GM10248 (cell line): ENCODE measurements around the gene PYGM.

ENCODE experiments used
- CTCF ChIA-PET: fragments of 300-600 bp; sonication (Branson Sonifier 250); formaldehyde crosslinking; extraction: SDS; loops from one replicate; lab custom pipeline; 2021; ENCODE audit warnings: antibody characterized with exemption; lab: Yijun Ruan, JAX
- POLR2A ChIA-PET: fragments of 350-650 bp; sonication (Branson Sonifier 250); formaldehyde crosslinking; extraction: SDS; loops from one replicate; lab custom pipeline; 2020; ENCODE audit warnings: antibody characterized with exemption; lab: Yijun Ruan, JAX
- DNase-seq: peaks from one replicate; pipeline ENCODE4 v3.0.0; 2012; ENCODE audit errors: extremely low spot score
- TF ChIP-seq, protein P1 (sequence below): IDR thresholded peaks from 2 replicates; pipeline ENCODE4 v1.5.1; 2012; ENCODE audit warnings: mild to moderate bottlenecking, low read depth; ENCODE audit errors: extremely low read depth, missing control alignments, control extremely low read depth

PYGM gene

DNA sequence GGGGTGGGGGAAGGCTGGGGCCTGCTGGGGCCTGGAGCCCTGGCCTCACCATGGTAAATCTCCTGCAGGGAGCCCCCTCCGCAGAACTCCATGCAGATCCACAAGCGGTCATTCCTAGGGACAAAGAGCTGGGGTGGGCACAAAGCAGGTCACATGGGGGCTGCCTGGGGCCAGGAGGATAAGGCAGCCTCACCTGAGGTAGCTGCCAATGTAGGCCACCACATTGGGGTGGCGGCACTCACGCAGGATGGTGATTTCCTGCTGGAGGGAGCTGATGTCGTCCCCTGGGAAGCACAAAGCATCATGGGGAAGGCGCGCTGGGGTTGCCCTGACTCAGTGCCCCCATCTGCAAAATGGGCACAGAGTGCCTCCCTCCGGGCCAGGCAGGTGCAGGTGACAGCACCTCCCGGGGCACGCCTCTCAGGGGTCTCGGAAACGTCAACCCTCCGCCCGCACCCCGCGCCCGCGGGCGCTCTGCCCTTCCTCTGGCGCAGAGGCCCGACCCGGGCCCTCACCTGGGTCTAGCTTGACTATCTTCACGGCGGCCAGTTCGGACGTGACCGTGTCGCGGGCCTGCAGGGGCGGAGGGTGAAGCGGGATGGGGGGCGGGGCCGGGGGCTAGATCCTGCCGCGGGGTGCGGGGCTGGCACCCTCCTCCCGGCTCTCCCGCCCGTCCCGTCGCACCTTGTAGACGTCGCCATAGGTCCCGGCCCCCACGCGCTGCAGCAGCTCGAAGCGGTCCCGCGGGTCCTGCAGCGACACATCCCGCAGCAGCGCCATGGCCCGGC lies 42.8 kb upstream of the PYGM start:
- POLR2A ChIA-PET = interaction anchor here (0.6 to 0.9 kb wide), 3 partner anchors 63 to 71 kb away, joined by 3 to 8 read pairs (median 4); no protein-coding TSS in a partner anchor

GRCh38 chr11:64801561-64802369 lies 42.0 kb upstream of the PYGM start:
- ChIA-PET CTCF (interaction anchor here (0.7 to 8.5 kb wide), 8 partner anchors 8 to 528 kb away, joined by 3 to 49 read pairs (median 3); partner anchors contain the start of gene ARL2), POLR2A (no interaction called here)
- DNase-seq = no peak
- TF ChIP-seq, protein P1, sequence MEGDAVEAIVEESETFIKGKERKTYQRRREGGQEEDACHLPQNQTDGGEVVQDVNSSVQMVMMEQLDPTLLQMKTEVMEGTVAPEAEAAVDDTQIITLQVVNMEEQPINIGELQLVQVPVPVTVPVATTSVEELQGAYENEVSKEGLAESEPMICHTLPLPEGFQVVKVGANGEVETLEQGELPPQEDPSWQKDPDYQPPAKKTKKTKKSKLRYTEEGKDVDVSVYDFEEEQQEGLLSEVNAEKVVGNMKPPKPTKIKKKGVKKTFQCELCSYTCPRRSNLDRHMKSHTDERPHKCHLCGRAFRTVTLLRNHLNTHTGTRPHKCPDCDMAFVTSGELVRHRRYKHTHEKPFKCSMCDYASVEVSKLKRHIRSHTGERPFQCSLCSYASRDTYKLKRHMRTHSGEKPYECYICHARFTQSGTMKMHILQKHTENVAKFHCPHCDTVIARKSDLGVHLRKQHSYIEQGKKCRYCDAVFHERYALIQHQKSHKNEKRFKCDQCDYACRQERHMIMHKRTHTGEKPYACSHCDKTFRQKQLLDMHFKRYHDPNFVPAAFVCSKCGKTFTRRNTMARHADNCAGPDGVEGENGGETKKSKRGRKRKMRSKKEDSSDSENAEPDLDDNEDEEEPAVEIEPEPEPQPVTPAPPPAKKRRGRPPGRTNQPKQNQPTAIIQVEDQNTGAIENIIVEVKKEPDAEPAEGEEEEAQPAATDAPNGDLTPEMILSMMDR = no peak

More for the DNA sequence above, 42.8 kb upstream of the PYGM start:
- CTCF ChIA-PET = interaction anchor here (0.9 to 8.5 kb wide), 6 partner anchors 9 to 527 kb away, joined by 3 to 49 read pairs (median 4); partner anchors contain the start of gene ARL2
- TF ChIP-seq, protein P1 = no peak
- peak; percentile 45 for DNase-seq

GRCh38 chr11:64801158-64801464 lies 41.3 kb upstream of the PYGM start:
- ChIA-PET CTCF (interaction anchor here (1.1 to 8.5 kb wide), 5 partner anchors 10 to 47 kb away, joined by 3 to 49 read pairs (median 4); no protein-coding TSS in a partner anchor), POLR2A (no interaction called here)
- DNase-seq = no peak
- TF ChIP-seq, protein P1 = no peak

- ChIA-PET CTCF (interaction anchor here (1.1 to 8.5 kb wide), 6 partner anchors 9 to 214 kb away, joined by 3 to 49 read pairs (median 4); partner anchors contain the start of gene ARL2), POLR2A (interaction anchor here (0.5 kb wide), 1 partner anchor 16 kb away, joined by 6 read pairs; no protein-coding TSS in a partner anchor)
- no peak for DNase-seq
- TF ChIP-seq, protein P1 = no peak
Measured at GRCh38 chr11:64800303-64801157, 40.8 kb upstream of the PYGM start.

- CTCF ChIA-PET = interaction anchor here (1.5 to 8.5 kb wide), 4 partner anchors 13 to 215 kb away, joined by 4 to 49 read pairs (median 6); partner anchors contain the start of gene ARL2
Measured at GRCh38 chr11:64799623-64800302, 40.0 kb upstream of the PYGM start.

More at GRCh38 chr11:64799623-64800302, 40.0 kb upstream of the PYGM start:
- POLR2A ChIA-PET = no interaction called here
- DNase-seq = no peak
- TF ChIP-seq, protein P1 = no peak
